IPS DF 4.7 (cell line): ENCODE measurements around the gene PBX4.
"Not testable (repeated sequence)": the region's sequence is repeated elsewhere in the genome, so short reads cannot be mapped to it uniquely, and the experiment has no call there.

Source experiments
- DNase-seq: peaks from one replicate; pipeline ENCODE4 v3.0.0-alpha.2; 2013; ENCODE audit warnings: low spot score; ENCODE audit errors: extremely low read depth

The PBX4 gene

GRCh38 chr19:19627621-19628500 is 9.4 kb upstream of the PBX4 start, which contains the start of gene LPAR2:
LPAR2 (minus strand) TSS chr19:19628220; CDS start chr19:19627275, 945 bp downstream.
- DNase-seq: no peak

- DNase-seq: no peak
Observed at GRCh38 chr19:19626516-19627472, 8.3 kb upstream of the PBX4 start.

GRCh38 chr19:19624032-19624570 is 5.6 kb upstream of the PBX4 start:
- DNase-seq: no peak

DNA sequence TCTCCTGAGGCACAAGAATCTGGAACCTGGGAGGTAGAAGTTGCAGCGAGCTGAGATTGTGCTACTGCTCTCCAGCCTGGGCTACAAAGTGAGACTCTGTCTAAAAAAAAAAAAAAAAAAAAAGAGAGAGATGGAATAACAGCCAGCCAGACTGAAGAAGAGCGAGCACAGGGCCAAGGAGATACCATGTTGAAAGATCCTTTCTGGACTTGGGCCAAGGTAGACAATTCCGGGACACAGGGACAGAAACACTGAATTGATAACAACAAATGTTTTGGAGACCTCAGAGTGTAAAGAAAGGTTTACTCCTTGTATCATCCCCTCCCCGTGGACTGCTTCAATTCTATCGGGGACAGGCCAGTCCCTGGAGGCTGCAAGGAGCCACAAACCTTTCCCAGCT is 4.9 kb upstream of the PBX4 start:
- DNase-seq: no peak

DNA sequence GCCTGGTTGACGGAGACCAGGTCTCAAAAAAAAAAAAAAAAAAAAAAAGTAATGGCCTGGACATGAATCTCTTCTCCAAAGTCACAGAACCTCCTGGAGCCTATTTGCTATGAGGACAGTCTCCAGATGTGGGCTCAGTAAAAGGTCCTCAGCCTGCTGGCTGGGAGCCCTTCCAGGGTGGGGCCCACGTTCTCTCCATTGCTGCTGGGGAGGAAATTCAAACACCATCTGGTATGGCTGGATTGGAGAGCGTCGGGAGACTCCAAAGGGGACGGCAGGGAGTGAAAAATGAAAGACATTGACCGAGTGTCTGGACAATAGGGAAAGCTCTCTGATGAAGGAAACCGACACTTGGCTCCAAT is 1.3 kb upstream of the PBX4 start:
- no peak for DNase-seq

DNA sequence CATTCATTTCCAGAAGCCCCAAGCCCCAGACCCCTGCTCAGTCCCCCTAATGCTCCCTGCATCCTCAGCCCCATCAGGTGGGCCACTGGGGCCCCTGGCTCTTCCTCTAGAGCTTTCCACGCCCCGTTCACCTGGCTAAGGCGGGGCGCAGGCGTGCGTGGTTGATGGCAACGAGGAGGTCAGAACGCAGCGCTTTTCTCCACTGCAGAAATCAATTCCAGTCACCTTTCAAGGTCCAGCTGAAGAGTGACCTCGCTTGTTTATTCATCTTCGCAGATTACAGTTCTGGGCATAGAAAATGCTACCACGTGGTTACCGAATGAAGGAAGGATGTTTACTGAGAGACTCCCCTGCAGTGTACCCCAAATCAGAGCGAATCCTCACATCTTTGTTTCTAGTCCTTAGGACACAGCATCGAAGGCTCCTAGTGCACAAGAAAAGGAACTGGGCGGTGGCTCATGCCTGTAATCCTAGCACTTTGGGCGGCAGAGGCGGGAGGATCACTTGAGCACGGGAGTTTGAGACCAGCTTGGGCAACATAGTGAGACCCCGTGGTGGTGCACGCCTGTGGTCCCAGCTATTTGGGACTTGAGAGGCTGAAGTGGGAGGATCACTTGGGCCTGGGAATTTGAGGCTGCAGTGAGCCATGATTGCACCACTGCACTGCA is 828 bp upstream of the PBX4 start:
- no peak for DNase-seq

DNA sequence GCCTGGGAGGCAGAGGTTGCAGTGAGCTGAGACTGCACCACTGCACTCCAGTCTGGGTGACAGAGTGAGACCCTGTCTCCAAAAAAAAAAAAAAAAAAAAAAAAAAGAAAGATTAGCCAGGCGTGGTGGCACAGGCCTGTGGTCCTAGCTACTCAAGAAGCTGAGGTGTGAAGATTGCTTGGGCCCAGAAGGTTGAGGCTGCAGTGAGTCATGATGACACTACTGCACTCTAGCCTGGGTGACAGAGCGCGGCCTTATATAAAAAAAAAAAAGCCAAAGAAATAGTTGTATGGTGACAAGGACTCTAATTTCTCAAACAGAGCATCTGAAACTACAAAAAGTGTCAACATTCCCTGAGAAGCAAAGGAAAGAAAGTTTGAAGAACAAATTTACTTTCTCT is 3.4 kb downstream of the PBX4 start:
- DNase-seq: no peak

DNA sequence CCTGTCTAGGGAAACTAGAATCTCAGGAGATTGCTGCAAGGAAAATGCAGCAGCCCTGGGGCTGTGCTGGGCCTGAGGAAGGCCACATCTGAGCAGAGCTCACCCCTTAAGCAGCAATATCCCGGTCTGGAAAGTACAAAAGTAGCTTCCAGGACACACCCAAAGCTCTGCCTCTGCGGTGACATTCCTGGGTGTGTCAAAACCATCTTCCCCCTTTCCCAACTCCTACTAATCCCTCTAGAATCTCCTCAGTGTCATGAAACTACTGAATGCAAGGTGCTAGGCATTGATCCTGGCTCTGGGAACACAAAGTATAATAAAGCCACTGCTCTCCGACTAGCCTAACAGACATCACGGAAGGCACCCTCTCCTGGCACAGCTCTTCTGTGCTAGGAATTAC is 5.0 kb downstream of the PBX4 start:
- no peak for DNase-seq

GRCh38 chr19:19610376-19611202 is 7.9 kb downstream of the PBX4 start:
- no peak for DNase-seq

- DNase-seq: not testable (repeated sequence)
Observed at GRCh38 chr19:19606686-19607085, 11.8 kb downstream of the PBX4 start.

DNA sequence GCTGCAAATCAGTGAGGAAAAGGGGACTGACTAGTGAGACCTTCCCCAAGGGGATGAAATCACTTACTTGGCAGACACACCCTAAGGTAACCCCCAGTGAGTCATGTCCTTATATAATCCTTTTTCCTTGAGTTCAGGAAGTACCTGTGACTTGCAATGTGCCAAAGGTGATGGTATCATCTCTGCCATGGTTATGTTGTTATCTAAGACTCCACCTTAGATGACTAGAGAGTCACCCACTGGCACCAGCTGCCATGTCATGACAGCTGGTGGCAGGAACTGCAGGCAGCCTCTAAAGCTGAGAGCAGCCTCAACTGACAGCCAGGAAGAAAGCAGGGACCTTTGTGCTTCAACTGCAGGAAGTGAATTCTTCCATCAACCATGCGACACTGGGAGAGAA is 12.5 kb downstream of the PBX4 start:
- no peak for DNase-seq

DNA sequence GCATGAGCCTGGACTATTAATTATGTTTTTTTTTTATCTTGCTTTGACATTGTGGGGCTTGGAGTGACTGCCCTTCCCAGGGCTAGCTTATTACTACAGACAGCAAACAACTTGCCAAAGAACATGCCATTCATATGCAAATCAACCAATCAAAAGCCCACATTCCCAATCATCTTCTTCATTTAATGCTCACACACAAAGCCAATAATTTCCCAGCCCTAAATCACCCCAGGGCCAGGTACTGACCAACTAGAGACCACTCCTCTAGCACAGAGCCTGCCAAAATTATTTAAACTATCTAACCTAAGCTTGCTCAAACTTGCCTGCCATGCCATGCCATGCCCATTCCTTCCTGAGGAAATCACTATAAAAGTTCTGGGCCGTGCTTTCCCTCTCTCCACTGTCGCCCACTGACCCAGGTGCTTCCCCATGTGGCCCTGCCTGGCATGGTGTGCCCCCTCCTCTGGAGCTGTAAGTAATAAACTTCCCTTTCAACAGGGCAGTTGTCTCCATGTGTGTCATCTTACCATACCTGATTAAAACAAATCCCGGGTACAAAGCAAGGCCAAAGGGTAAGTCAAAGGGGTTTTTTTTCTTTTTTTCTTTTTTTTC is 15.7 kb downstream of the PBX4 start:
- no peak for DNase-seq

- DNase-seq: no peak
Observed at GRCh38 chr19:19602136-19602712, 16.3 kb downstream of the PBX4 start.

- DNase-seq: no peak
Observed at GRCh38 chr19:19600793-19601330, 17.6 kb downstream of the PBX4 start.

GRCh38 chr19:19598728-19599451 is 19.6 kb downstream of the PBX4 start:
- not testable (repeated sequence) for DNase-seq

- DNase-seq: no peak
Observed at GRCh38 chr19:19597809-19598306, 20.6 kb downstream of the PBX4 start.

GRCh38 chr19:19595171-19595701 is 23.3 kb downstream of the PBX4 start:
- DNase-seq: no peak

DNA sequence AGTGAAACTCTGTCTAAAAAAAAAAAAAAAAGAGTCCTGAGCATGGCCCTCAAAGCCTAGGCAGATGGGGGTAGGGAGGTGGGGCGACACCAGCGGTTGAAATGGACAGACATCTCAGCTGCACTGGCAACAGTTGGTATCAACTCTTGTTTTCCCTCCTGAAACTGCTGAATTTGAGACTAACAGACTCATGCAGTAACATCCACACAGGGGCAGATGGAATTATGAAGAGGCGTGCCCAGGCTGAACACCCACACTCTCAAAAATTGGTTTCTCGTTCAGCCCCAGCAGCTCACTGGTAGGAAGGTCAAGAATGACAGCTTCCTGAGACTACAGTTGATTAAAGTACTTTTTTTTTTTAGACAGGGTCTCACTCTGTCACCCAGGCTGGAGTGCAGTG is 24.1 kb downstream of the PBX4 start:
- DNase-seq: no peak
